GM19452 (cell line): ENCODE results near the gene RPL35.
"Not testable (repeated sequence)": the region's sequence is repeated elsewhere in the genome, so short reads cannot be mapped to it uniquely, and the experiment has no call there.

Source experiments
- ATAC-seq: cut with Tn5 transposase; IDR thresholded peaks from one replicate; pipeline ENCODE4 v1.9.1; 2021; ENCODE audit not compliant: unreplicated experiment

RPL35 gene

GRCh38 chr9:124853605-124854143 lies 8.1 kb downstream of the RPL35 start:
- ATAC-seq = no peak

GRCh38 chr9:124852829-124853531 lies 8.8 kb downstream of the RPL35 start, which contains the start of gene WDR38:
WDR38 (plus strand) TSS chr9:124853460; CDS start chr9:124853532, 72 bp downstream.
- ATAC-seq = peak; percentile 79

- no peak for ATAC-seq
Measured at GRCh38 chr9:124852121-124852828, 9.5 kb downstream of the RPL35 start.

GRCh38 chr9:124849801-124850200 lies 12.0 kb downstream of the RPL35 start:
- ATAC-seq = no peak

GRCh38 chr9:124846969-124847368 lies 14.8 kb downstream of the RPL35 start:
- ATAC-seq = no peak

- not testable (repeated sequence) for ATAC-seq
Measured at GRCh38 chr9:124846467-124846866, 15.3 kb downstream of the RPL35 start.

GRCh38 chr9:124844291-124844690 lies 17.5 kb downstream of the RPL35 start:
- ATAC-seq = no peak

GRCh38 chr9:124843456-124844034 lies 18.2 kb downstream of the RPL35 start:
- no peak for ATAC-seq

GRCh38 chr9:124841075-124841821 lies 20.5 kb downstream of the RPL35 start:
- no peak for ATAC-seq

GRCh38 chr9:124840300-124840833 lies 21.4 kb downstream of the RPL35 start:
- no peak for ATAC-seq

GRCh38 chr9:124839612-124840299 lies 22.0 kb downstream of the RPL35 start:
- ATAC-seq = no peak

- not testable (repeated sequence) for ATAC-seq
Measured at GRCh38 chr9:124838567-124839275, 23.0 kb downstream of the RPL35 start.

GRCh38 chr9:124838132-124838531 lies 23.6 kb downstream of the RPL35 start:
- not testable (repeated sequence) for ATAC-seq

- no peak for ATAC-seq
Measured at GRCh38 chr9:124835026-124835557, 26.7 kb downstream of the RPL35 start.

GRCh38 chr9:124834591-124834990 lies 27.2 kb downstream of the RPL35 start:
- no peak for ATAC-seq

- ATAC-seq = no peak
Measured at GRCh38 chr9:124831642-124832364, 30.0 kb downstream of the RPL35 start.

- no peak for ATAC-seq
Measured at GRCh38 chr9:124830593-124830992, 31.2 kb downstream of the RPL35 start.

- ATAC-seq = no peak
Measured at GRCh38 chr9:124829334-124829669, 32.5 kb downstream of the RPL35 start.
